ENCODE results near the gene TMX3. TPM values are rescaled to one million over a fixed set of nuclear protein-coding genes. Genes with fewer than 3 reads are reported as not detected.

The TMX3 gene
- total RNA-seq, 2 experiments from 2014 or later, result 30.9 to 33.3 TPM

DNA sequence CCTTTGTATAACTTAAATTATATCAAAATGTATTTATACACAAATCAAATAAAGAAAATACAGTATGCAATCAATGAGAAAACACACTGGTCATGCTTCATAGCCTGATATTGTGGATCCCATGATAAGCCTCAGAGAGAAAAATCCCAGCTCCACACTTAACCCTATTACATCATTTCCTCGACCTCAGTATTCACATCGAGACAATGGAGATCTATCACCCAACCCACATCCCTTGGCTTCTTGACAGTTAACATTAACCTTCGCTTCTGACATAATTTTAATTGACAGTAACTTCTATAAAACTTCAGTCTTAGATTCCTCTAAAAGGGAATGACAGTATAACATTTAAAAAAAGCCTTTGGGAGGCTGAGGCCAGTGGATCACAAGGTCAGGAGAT is 11.6 kb downstream of the TMX3 start:
- no peaks in the 10 kb centered on the region for H3K9me3 Mint-ChIP-seq
- POLR2A ChIA-PET, result interaction anchor here (0.9 kb wide), 1 partner anchor 11 kb away, joined by 3 read pairs; the partner anchor contains the start of gene TMX3
- intact Hi-C loops (cut with DNase I, micrococcal nuclease), result no loop called here
- Histone ChIP-seq H3K36me3 (ENCODE audit: insufficient read depth, low read length) (peaks cover 55% of the 10 kb centered on the region), H3K4me3 (ENCODE audit: low read length) (no peak overlapping the region), H3K4me1 (ENCODE audit: insufficient read depth, low read length) (no peaks in the 10 kb centered on the region), H3K27me3 (ENCODE audit: control insufficient read depth in 1 of 2, insufficient read depth in 2 of 2, low read length in 2 of 2) (no peaks in the 10 kb centered on the region), H3K9me3 (ENCODE audit: control insufficient read depth in 1 of 2, insufficient read depth in 1 of 2, low read length in 2 of 2) (no peaks in the 10 kb centered on the region), H3K27ac (ENCODE audit: low read depth in 1 of 2, low read length in 2 of 2) (no peak overlapping the region)
- H3K27ac Mint-ChIP-seq, result no peak overlapping the region
- peaks cover 51% of the 10 kb centered on the region for H3K4me1 Mint-ChIP-seq (ENCODE audit: low read depth)
- H3K36me3 Mint-ChIP-seq (ENCODE audit: low read depth), result peaks cover 90% of the 10 kb centered on the region
- no peaks in the 10 kb centered on the region for H3K27me3 Mint-ChIP-seq
- no peak overlapping the region for H3K4me3 Mint-ChIP-seq
- ATAC-seq (ENCODE audit: poor library complexity) (no peak), DNase-seq (no peak)
- TF ChIP-seq, protein P1, sequence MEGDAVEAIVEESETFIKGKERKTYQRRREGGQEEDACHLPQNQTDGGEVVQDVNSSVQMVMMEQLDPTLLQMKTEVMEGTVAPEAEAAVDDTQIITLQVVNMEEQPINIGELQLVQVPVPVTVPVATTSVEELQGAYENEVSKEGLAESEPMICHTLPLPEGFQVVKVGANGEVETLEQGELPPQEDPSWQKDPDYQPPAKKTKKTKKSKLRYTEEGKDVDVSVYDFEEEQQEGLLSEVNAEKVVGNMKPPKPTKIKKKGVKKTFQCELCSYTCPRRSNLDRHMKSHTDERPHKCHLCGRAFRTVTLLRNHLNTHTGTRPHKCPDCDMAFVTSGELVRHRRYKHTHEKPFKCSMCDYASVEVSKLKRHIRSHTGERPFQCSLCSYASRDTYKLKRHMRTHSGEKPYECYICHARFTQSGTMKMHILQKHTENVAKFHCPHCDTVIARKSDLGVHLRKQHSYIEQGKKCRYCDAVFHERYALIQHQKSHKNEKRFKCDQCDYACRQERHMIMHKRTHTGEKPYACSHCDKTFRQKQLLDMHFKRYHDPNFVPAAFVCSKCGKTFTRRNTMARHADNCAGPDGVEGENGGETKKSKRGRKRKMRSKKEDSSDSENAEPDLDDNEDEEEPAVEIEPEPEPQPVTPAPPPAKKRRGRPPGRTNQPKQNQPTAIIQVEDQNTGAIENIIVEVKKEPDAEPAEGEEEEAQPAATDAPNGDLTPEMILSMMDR (IDR thresholded peaks at IDR 0.05), result no peak
- CTCF ChIA-PET, result interaction anchor here (1.1 kb wide), 1 partner anchor 10 kb away, joined by 4 read pairs; no protein-coding TSS in a partner anchor

DNA sequence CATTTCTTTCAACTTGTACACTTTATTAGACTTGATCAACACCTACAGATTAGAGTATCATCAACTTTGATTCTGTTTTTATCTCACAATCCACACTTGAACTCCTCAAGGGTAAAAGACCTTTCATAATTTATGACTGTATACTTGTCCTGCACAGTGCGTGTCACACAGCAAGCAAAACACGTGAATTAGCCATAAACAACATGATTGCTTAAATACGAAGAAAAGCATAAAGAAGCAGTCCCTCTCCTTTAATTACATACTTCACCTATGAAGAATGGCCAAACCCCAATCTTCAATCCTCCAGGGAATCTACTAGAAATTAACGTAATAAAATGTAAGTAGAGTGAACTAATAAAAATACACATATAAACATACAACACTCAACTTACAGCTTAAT is 13.6 kb downstream of the TMX3 start:
- peaks cover 34% of the 10 kb centered on the region for H3K4me1 Mint-ChIP-seq (ENCODE audit: low read depth)
- no peak overlapping the region for H3K4me3 Mint-ChIP-seq
- CTCF ChIA-PET, result interaction anchor here (1.3 kb wide), 1 partner anchor 18 kb away, joined by 3 read pairs; no protein-coding TSS in a partner anchor
- peaks cover 55% of the 10 kb centered on the region for H3K36me3 ChIP-seq (ENCODE audit: insufficient read depth, low read length)
- no peaks in the 10 kb centered on the region for H3K4me1 ChIP-seq (ENCODE audit: insufficient read depth, low read length)
- no peaks in the 10 kb centered on the region for H3K9me3 Mint-ChIP-seq
- H3K9me3 ChIP-seq (ENCODE audit: control insufficient read depth in 1 of 2, insufficient read depth in 1 of 2, low read length in 2 of 2), result no peaks in the 10 kb centered on the region
- TF ChIP-seq, protein P1 (IDR thresholded peaks at IDR 0.05), result no peak
- ATAC-seq (ENCODE audit: poor library complexity) (no peak), DNase-seq (no peak)
- peaks cover 91% of the 10 kb centered on the region for H3K36me3 Mint-ChIP-seq (ENCODE audit: low read depth)
- no peak overlapping the region for H3K4me3 ChIP-seq (ENCODE audit: low read length)
- POLR2A ChIA-PET, result no interaction called here
- no peak overlapping the region for H3K27ac Mint-ChIP-seq
- H3K27me3 Mint-ChIP-seq, result no peaks in the 10 kb centered on the region
- H3K27me3 ChIP-seq (ENCODE audit: control insufficient read depth in 1 of 2, insufficient read depth in 2 of 2, low read length in 2 of 2), result no peaks in the 10 kb centered on the region
- no peak overlapping the region for H3K27ac ChIP-seq (ENCODE audit: low read depth in 1 of 2, low read length in 2 of 2)
- intact Hi-C loops (cut with DNase I, micrococcal nuclease), result no loop called here

DNA sequence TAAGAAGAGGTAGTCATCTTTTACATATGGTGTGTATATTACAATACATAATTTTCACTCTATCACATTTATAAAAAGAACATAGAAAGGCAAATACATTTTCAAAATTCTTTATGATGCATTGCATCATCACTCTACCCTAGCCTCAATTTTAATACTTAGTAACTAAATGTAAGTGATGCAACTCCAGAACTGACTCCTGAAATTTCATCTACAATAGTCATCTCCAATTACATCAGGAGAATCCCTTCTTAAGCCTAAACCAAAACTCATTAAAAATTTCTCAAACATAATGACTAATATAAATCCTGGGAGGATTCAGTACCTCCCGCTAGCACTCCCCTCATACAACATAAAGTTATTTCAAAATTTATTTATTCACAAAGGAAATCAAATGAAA is 15.9 kb downstream of the TMX3 start:
- H3K4me3 ChIP-seq (ENCODE audit: low read length), result no peak overlapping the region
- no peak overlapping the region for H3K27ac Mint-ChIP-seq
- H3K4me3 Mint-ChIP-seq, result no peak overlapping the region
- no peak overlapping the region for H3K27ac ChIP-seq (ENCODE audit: low read depth in 1 of 2, low read length in 2 of 2)
- TF ChIP-seq, protein P1 (IDR thresholded peaks at IDR 0.05), result no peak
- peaks cover 90% of the 10 kb centered on the region for H3K36me3 Mint-ChIP-seq (ENCODE audit: low read depth)
- no peak for ATAC-seq (ENCODE audit: poor library complexity)
- no peak for DNase-seq
- H3K9me3 Mint-ChIP-seq, result no peaks in the 10 kb centered on the region
- POLR2A ChIA-PET, result no interaction called here
- CTCF ChIA-PET, result no interaction called here
- H3K27me3 ChIP-seq (ENCODE audit: control insufficient read depth in 1 of 2, insufficient read depth in 2 of 2, low read length in 2 of 2), result no peaks in the 10 kb centered on the region
- no peaks in the 10 kb centered on the region for H3K9me3 ChIP-seq (ENCODE audit: control insufficient read depth in 1 of 2, insufficient read depth in 1 of 2, low read length in 2 of 2)
- H3K4me1 ChIP-seq (ENCODE audit: insufficient read depth, low read length), result no peaks in the 10 kb centered on the region
- peaks cover 58% of the 10 kb centered on the region for H3K36me3 ChIP-seq (ENCODE audit: insufficient read depth, low read length)
- no peaks in the 10 kb centered on the region for H3K27me3 Mint-ChIP-seq
- intact Hi-C loops (cut with DNase I, micrococcal nuclease), result no loop called here
- peaks cover 20% of the 10 kb centered on the region for H3K4me1 Mint-ChIP-seq (ENCODE audit: low read depth)

All from CD4-positive, alpha-beta T cell (primary cell).